GM18870 (cell line): ENCODE results near the gene LAMC3.

Source experiments
- ATAC-seq: cut with Tn5 transposase; IDR thresholded peaks from one replicate; pipeline ENCODE4 v1.9.1; 2021; ENCODE audit warnings: moderate library complexity; ENCODE audit not compliant: unreplicated experiment

Gene LAMC3

GRCh38 chr9:131043087-131043486, 34.1 kb downstream of the LAMC3 start:
- no peak for ATAC-seq

GRCh38 chr9:131043646-131044045, 34.7 kb downstream of the LAMC3 start:
- ATAC-seq = no peak

GRCh38 chr9:131045300-131046092, 36.5 kb downstream of the LAMC3 start:
- no peak for ATAC-seq

- no peak for ATAC-seq
Measured at GRCh38 chr9:131046093-131046380, 37.1 kb downstream of the LAMC3 start.

- ATAC-seq = no peak
Measured at GRCh38 chr9:131046581-131047202, 37.7 kb downstream of the LAMC3 start.

- ATAC-seq = no peak
Measured at GRCh38 chr9:131048332-131048731, 39.4 kb downstream of the LAMC3 start.

GRCh38 chr9:131048820-131049219, 39.8 kb downstream of the LAMC3 start:
- ATAC-seq = no peak

GRCh38 chr9:131049829-131050715, 41.1 kb downstream of the LAMC3 start:
- no peak for ATAC-seq

GRCh38 chr9:131050831-131051230, 41.9 kb downstream of the LAMC3 start:
- ATAC-seq = no peak

GRCh38 chr9:131051592-131052517, 42.9 kb downstream of the LAMC3 start:
- no peak for ATAC-seq

GRCh38 chr9:131053896-131054295, 44.9 kb downstream of the LAMC3 start:
- ATAC-seq = no peak

- no peak for ATAC-seq
Measured at GRCh38 chr9:131056781-131057506, 48.0 kb downstream of the LAMC3 start.

- no peak for ATAC-seq
Measured at GRCh38 chr9:131060900-131061630, 52.1 kb downstream of the LAMC3 start.

- no peak for ATAC-seq
Measured at GRCh38 chr9:131062969-131063368, 54.0 kb downstream of the LAMC3 start.

GRCh38 chr9:131065599-131065998, 56.6 kb downstream of the LAMC3 start:
- ATAC-seq = no peak

- ATAC-seq = no peak
Measured at GRCh38 chr9:131067625-131068024, 58.7 kb downstream of the LAMC3 start.

GRCh38 chr9:131068076-131068816, 59.3 kb downstream of the LAMC3 start:
- ATAC-seq = no peak

GRCh38 chr9:131069699-131070098, 60.7 kb downstream of the LAMC3 start:
- no peak for ATAC-seq
